AML-193 (cell line): ENCODE data around the gene HMGN4.
"Not testable (repeated sequence)": the region's sequence is repeated elsewhere in the genome, so short reads cannot be mapped to it uniquely, and the experiment has no call there.

Source experiments
- DNase-seq, 2 experiments: peaks; one replicate each; lab custom pipeline; 2025; lab: John Stamatoyannopoulos, UW

HMGN4 gene

GRCh38 chr6:26537846-26538571 is at the start of gene HMGN4:
Gene HMGN4, plus strand, starts transcription at chr6:26538366. Its CDS starts 6,841 bp downstream, at chr6:26545207.
- DNase-seq: peak; percentile 94 to 95

- DNase-seq: no peak
Observed at GRCh38 chr6:26489996-26490964, 47.9 kb upstream of the HMGN4 start.

GRCh38 chr6:26491604-26492003 is 46.6 kb upstream of the HMGN4 start:
- no peak for DNase-seq

- DNase-seq: peak; percentile 35 to 41
Observed at GRCh38 chr6:26493258-26493657, 44.9 kb upstream of the HMGN4 start.

GRCh38 chr6:26494117-26494516 is 44.0 kb upstream of the HMGN4 start:
- DNase-seq: no peak

- no peak for DNase-seq
Observed at GRCh38 chr6:26495281-26495680, 42.9 kb upstream of the HMGN4 start.

GRCh38 chr6:26497610-26498009 is 40.6 kb upstream of the HMGN4 start:
- DNase-seq: no peak

GRCh38 chr6:26500102-26500501 is 38.1 kb upstream of the HMGN4 start, which contains the start of gene BTN1A1:
Gene BTN1A1, plus strand, starts transcription at chr6:26500303. Its CDS starts 984 bp downstream, at chr6:26501287.
- no peak for DNase-seq

- DNase-seq: no peak
Observed at GRCh38 chr6:26501482-26501986, 36.6 kb upstream of the HMGN4 start.

- no peak for DNase-seq
Observed at GRCh38 chr6:26502165-26502564, 36.0 kb upstream of the HMGN4 start.

- no peak for DNase-seq
Observed at GRCh38 chr6:26502626-26503025, 35.5 kb upstream of the HMGN4 start.

GRCh38 chr6:26507658-26508057 is 30.5 kb upstream of the HMGN4 start:
- DNase-seq: no peak

- not testable (repeated sequence) for DNase-seq
Observed at GRCh38 chr6:26511033-26511432, 27.1 kb upstream of the HMGN4 start.

GRCh38 chr6:26514984-26515383 is 23.2 kb upstream of the HMGN4 start:
- DNase-seq: no peak

GRCh38 chr6:26516481-26517427 is 21.4 kb upstream of the HMGN4 start:
- DNase-seq: no peak

- no peak for DNase-seq
Observed at GRCh38 chr6:26519359-26519758, 18.8 kb upstream of the HMGN4 start.

- peak; percentile 86 to 87 for DNase-seq
Observed at GRCh38 chr6:26520237-26520849, 17.8 kb upstream of the HMGN4 start.

- peak; percentile 86 to 87 for DNase-seq
Observed at GRCh38 chr6:26520850-26521599, 17.1 kb upstream of the HMGN4 start.

- peak; percentile 66 to 80 for DNase-seq
Observed at GRCh38 chr6:26521600-26522391, 16.4 kb upstream of the HMGN4 start.
